Measurements from ENCODE around the gene HOXB9. TPM values are rescaled to one million over a fixed set of nuclear protein-coding genes. Genes with fewer than 3 reads are reported as not detected.

Gene HOXB9
- total and polyA plus RNA-seq, 3 donors from 2014 or later = 0.31 to 0.94 (median 0.76) TPM

DNA sequence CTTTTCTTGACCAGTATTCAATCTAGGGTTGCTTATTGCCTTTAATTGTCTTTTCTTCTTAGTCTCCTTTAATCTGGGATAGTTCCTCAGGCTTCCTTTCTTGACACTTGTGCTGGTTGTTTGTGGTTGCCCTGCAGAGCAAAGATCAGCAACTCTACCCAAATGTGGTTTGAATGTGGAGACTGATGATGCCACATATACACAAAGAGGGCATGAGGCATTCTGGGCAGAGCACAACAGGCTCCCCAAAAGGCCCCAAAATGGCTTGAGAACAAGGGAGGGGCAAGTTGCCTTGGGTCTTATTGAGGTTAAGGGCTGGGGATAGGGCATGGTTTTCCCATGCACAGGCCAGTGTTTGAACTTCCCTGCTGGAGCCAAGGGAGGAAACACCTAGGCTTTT is 29.8 kb upstream of the HOXB9 start:
- no peaks in the 10 kb centered on the region for H3K27me3 ChIP-seq
- intact Hi-C loops (cut with DNase I; ENCODE audit: low total_unique reads) = no loop called here
- H3K4me1 ChIP-seq = no peaks in the 10 kb centered on the region
- no peak for DNase-seq
- H3K4me3 ChIP-seq = no peak overlapping the region
- no peaks in the 10 kb centered on the region for H3K36me3 ChIP-seq (ENCODE audit: low read depth, missing control alignments)
- H3K27ac ChIP-seq = no peak overlapping the region
- H3K9me3 ChIP-seq = no peaks in the 10 kb centered on the region
- TF ChIP-seq, protein P1, sequence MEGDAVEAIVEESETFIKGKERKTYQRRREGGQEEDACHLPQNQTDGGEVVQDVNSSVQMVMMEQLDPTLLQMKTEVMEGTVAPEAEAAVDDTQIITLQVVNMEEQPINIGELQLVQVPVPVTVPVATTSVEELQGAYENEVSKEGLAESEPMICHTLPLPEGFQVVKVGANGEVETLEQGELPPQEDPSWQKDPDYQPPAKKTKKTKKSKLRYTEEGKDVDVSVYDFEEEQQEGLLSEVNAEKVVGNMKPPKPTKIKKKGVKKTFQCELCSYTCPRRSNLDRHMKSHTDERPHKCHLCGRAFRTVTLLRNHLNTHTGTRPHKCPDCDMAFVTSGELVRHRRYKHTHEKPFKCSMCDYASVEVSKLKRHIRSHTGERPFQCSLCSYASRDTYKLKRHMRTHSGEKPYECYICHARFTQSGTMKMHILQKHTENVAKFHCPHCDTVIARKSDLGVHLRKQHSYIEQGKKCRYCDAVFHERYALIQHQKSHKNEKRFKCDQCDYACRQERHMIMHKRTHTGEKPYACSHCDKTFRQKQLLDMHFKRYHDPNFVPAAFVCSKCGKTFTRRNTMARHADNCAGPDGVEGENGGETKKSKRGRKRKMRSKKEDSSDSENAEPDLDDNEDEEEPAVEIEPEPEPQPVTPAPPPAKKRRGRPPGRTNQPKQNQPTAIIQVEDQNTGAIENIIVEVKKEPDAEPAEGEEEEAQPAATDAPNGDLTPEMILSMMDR (IDR thresholded peaks at IDR 0.05) = no peak
- TF ChIP-seq POLR2A (IDR thresholded peaks at IDR 0.05) = no peak

- DNase-seq = no peak
- WGBS, 2 donors = 70 to 88% methylated on average over 1 of the region's 1 CpG
- intact Hi-C loops (cut with DNase I; ENCODE audit: low total_unique reads) = no loop called here
- H3K4me1 ChIP-seq = peaks cover 7% of the 10 kb centered on the region
- H3K9me3 ChIP-seq = no peaks in the 10 kb centered on the region
- no peaks in the 10 kb centered on the region for H3K27me3 ChIP-seq
- H3K27ac ChIP-seq = no peak overlapping the region
- H3K4me3 ChIP-seq = no peak overlapping the region
- H3K36me3 ChIP-seq (ENCODE audit: low read depth, missing control alignments) = no peaks in the 10 kb centered on the region
- no peak for TF ChIP-seq POLR2A (IDR thresholded peaks at IDR 0.05)
- TF ChIP-seq, protein P1 (IDR thresholded peaks at IDR 0.05) = no peak
These were observed 23.6 kb upstream of the HOXB9 start for GRCh38 chr17:48649741-48650140.

- Histone ChIP-seq H3K27me3 (no peaks in the 10 kb centered on the region), H3K27ac (no peak overlapping the region), H3K9me3 (no peaks in the 10 kb centered on the region), H3K4me1 (peaks cover 7% of the 10 kb centered on the region), H3K4me3 (no peak overlapping the region), H3K36me3 (ENCODE audit: low read depth, missing control alignments) (no peaks in the 10 kb centered on the region)
- no peak for TF ChIP-seq POLR2A (IDR thresholded peaks at IDR 0.05)
- TF ChIP-seq, protein P1 (IDR thresholded peaks at IDR 0.05) = no peak
- WGBS, 2 donors = 35 to 71% methylated on average over 1 of the region's 1 CpG
- intact Hi-C loops (cut with DNase I; ENCODE audit: low total_unique reads) = no loop called here
- no peak for DNase-seq
These were observed 21.7 kb upstream of the HOXB9 start for GRCh38 chr17:48647963-48648245.

DNA sequence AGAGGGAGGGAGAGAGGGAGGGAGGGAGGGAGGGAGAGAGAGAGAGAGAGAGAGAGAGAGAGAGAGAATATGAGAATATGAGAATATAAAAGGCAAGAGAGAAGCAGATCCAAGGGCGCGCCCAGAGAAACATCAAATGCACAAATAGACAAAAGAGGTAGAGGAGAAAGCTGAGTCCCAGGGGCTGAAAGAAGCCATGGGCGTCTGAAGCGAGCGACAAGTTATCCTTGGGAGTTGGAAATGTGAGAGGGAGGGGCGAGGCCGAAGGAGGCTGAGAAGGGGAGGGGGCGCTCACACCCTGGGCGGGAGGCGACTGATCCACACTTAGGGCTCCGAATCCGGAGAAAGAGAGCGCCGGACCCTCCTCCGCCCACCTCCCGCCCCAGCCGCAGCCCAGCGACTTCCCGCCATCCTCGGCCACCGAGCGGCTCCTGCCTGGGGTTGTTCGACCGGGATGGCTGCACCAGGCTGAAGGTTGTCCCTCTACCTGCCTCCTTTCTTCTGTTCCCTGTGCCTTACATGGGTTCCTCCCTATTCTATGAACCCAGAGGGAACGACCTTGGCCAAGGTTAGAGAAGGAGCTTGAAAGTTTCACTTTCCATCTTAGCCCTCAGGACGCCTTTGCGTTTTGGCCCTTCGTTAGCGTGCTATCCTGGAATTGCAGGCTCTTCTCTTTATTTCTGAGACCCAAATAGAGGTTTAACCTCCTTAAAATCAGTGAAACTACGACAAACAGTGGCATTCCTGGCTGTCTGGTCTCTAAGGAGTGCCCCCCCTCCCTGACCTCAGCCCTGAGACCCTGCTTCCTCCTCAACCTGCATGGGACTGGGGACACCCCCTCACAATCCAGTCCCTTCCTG is 21.2 kb upstream of the HOXB9 start:
- intact Hi-C loops (cut with DNase I; ENCODE audit: low total_unique reads) = no loop called here
- no peak for TF ChIP-seq POLR2A (IDR thresholded peaks at IDR 0.05)
- TF ChIP-seq, protein P1 (IDR thresholded peaks at IDR 0.05) = no peak
- peak overlapping the region; percentile 18 to 46 for H3K4me3 ChIP-seq
- no peaks in the 10 kb centered on the region for H3K36me3 ChIP-seq (ENCODE audit: low read depth, missing control alignments)
- no peak for DNase-seq
- H3K27me3 ChIP-seq = no peaks in the 10 kb centered on the region
- H3K27ac ChIP-seq = no peak overlapping the region
- WGBS, 2 donors = 1 to 2% methylated on average over 26 to 30 of the region's 30 CpGs
- peaks cover 7% of the 10 kb centered on the region for H3K4me1 ChIP-seq
- H3K9me3 ChIP-seq = no peaks in the 10 kb centered on the region

All from testis (tissue), 3 donors.